Peyer's patch (tissue), 4 donors: Measurements from ENCODE around the gene ATP5F1E.

Experiments used
- POLR2A ChIP-seq, 2 donors: fragments of 450-650 bp; IDR thresholded peaks; one replicate each; pipeline ENCODE4 v1.5.1; 2017; ENCODE audit warnings: antibody characterized with exemption in 2 of 2, mild to moderate bottlenecking in 2 of 2, moderate library complexity in 2 of 2
- TF ChIP-seq, protein P1 (sequence below), 6 experiments: fragments of 450-650 bp in 4 of 6; fragments of 200-600 bp in 2 of 6; sonication (generic) in 1 of 6; IDR thresholded peaks; one replicate each; pipeline ENCODE4 v1.5.1; 2017 to 2019; ENCODE audit warnings: antibody characterized with exemption in 6 of 6, mild to moderate bottlenecking in 3 of 6, moderate library complexity in 1 of 6

DNA sequence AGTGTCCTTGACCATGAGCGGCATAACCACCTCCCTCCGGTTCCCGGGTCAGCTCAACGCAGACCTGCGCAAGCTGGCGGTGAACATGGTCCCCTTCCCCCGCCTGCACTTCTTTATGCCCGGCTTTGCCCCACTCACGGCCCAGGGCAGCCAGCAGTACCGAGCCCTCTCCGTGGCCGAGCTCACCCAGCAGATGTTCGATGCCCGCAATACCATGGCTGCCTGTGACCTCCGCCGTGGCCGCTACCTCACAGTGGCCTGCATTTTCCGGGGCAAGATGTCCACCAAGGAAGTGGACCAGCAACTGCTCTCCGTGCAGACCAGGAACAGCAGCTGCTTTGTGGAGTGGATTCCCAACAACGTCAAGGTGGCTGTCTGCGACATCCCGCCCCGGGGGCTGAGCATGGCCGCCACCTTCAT is 8.0 kb downstream of the ATP5F1E start:
- TF ChIP-seq, protein P1, sequence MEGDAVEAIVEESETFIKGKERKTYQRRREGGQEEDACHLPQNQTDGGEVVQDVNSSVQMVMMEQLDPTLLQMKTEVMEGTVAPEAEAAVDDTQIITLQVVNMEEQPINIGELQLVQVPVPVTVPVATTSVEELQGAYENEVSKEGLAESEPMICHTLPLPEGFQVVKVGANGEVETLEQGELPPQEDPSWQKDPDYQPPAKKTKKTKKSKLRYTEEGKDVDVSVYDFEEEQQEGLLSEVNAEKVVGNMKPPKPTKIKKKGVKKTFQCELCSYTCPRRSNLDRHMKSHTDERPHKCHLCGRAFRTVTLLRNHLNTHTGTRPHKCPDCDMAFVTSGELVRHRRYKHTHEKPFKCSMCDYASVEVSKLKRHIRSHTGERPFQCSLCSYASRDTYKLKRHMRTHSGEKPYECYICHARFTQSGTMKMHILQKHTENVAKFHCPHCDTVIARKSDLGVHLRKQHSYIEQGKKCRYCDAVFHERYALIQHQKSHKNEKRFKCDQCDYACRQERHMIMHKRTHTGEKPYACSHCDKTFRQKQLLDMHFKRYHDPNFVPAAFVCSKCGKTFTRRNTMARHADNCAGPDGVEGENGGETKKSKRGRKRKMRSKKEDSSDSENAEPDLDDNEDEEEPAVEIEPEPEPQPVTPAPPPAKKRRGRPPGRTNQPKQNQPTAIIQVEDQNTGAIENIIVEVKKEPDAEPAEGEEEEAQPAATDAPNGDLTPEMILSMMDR (IDR thresholded peaks at IDR 0.05) = no peak
- TF ChIP-seq POLR2A (IDR thresholded peaks at IDR 0.05) = no peak
